IPS DF 6.9 (cell line): ENCODE measurements around the gene KRT3.

Experiments used
- DNase-seq: peaks from one replicate; pipeline ENCODE4 v3.0.0-alpha.2; 2013; ENCODE audit warnings: low read depth, low spot score
- H3K27ac ChIP-seq: one replicate; pipeline ENCODE4 v1.5.1; 2013; ENCODE audit warnings: low read length, control low read depth
- H3K27me3 ChIP-seq: 2 replicates; pipeline ENCODE4 v1.6.1; 2013; ENCODE audit warnings: mild to moderate bottlenecking, low read length; ENCODE audit not compliant: control insufficient read depth, insufficient read depth
- H3K36me3 ChIP-seq: 2 replicates; pipeline ENCODE4 v1.6.1; 2013; ENCODE audit warnings: low read length; ENCODE audit not compliant: control insufficient read depth, insufficient read depth
- H3K4me1 ChIP-seq: 2 replicates; pipeline ENCODE4 v1.6.1; 2013; ENCODE audit warnings: low read length; ENCODE audit not compliant: control insufficient read depth, insufficient read depth
- H3K4me3 ChIP-seq: 2 replicates; pipeline ENCODE4 v1.5.1; 2013; ENCODE audit warnings: mild to moderate bottlenecking, low read length
- H3K9me3 ChIP-seq: 2 replicates; pipeline ENCODE4 v1.6.1; 2013; ENCODE audit warnings: low read length, inconsistent platforms; ENCODE audit not compliant: control insufficient read depth, insufficient read depth
- WGBS: extraction: QIAGEN DNeasy Blood & Tissue Kit; methylation state at CpG from one replicate; pipeline ENCODE4 v1.1.7; 2013; ENCODE audit warnings: mixed read lengths, missing lambda C conversion rate; ENCODE audit not compliant: insufficient read length, insufficient coverage; 5-methylcytosine and 5-hydroxymethylcytosine counted together

The KRT3 gene

DNA sequence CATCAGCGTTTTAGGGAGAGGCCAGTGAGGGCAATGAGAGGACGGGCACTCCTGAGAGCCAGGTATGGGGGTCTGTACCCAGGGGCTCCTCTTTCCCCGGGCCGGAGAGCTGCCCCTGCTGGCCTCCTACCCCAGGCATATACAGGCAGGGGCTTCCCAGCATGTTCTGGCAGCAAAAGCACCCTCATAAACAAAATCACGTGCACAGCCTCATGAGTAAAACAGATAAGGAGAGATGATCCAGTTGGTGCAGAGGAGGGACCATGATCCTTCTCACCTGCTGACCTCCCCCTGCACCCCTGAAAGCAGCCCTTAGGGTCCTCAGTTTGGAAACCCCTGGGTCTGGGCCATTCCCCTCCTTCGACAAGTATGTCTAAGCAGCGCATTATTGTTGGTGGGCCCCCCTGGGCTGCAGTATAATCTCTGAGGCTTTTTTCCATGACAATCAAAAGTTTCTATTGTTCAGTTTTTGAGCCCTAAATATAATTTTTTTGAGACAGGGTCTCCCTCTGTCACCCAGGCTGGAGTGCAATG, 23.0 kb upstream of the KRT3 start:
- H3K4me1 ChIP-seq = no peaks in the 10 kb centered on the region
- no CpG with 5 or more reads among the region's 7 CpGs for WGBS
- no peak overlapping the region for H3K27ac ChIP-seq
- H3K9me3 ChIP-seq = no peaks in the 10 kb centered on the region
- DNase-seq = no peak
- H3K27me3 ChIP-seq = no peaks in the 10 kb centered on the region
- no peaks in the 10 kb centered on the region for H3K36me3 ChIP-seq
- no peak overlapping the region for H3K4me3 ChIP-seq

DNA sequence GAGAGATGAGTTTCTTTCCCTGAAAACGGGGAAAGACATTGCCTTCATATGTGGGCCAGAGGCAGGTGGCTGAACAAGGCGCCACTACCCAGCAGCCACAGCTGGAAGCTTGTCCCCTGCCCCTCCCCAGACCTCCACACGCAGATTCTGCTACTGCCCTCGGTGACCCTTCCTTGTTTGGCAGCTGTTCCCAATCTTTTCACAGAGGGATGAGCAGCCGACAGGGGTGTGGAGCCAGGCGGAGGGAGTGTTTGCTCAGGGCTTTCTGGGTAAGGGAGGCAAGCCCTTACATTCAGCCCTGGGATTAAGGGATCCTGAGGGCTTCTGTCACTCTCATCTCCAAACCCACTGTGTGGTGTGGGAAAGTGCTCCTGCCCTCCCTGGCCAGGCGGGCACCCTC, 22.5 kb upstream of the KRT3 start:
- H3K36me3 ChIP-seq = no peaks in the 10 kb centered on the region
- H3K4me3 ChIP-seq = no peak overlapping the region
- no peak for DNase-seq
- no peaks in the 10 kb centered on the region for H3K27me3 ChIP-seq
- H3K9me3 ChIP-seq = no peaks in the 10 kb centered on the region
- H3K4me1 ChIP-seq = no peaks in the 10 kb centered on the region
- WGBS = no CpG with 5 or more reads among the region's 7 CpGs
- H3K27ac ChIP-seq = no peak overlapping the region

DNA sequence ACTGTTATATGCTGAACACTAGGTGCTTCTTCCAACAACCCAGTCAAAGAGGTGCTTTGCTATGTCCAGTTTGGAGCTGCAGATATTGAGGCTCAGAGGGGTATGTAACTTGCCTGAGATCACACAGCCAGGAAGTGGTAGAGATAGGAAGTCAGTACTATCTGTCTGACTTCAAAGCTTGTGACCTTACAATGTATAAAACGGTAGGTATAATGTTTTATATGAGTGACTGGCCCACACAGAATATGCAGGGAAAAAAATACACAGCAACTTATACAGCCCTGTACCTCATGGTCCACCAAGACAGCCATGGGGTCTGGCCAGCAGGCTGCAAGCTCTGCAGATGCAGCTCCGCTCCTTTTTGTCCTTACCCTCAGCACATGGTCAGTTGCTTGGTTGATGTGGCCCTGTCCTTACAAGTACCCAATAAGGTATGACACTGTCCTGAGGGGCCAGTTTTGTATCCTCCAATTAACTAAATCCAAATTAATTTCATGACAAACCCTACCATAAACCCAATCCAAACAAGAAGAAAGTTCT, 21.9 kb upstream of the KRT3 start:
- no peaks in the 10 kb centered on the region for H3K4me1 ChIP-seq
- H3K27me3 ChIP-seq = no peaks in the 10 kb centered on the region
- H3K36me3 ChIP-seq = no peaks in the 10 kb centered on the region
- H3K27ac ChIP-seq = no peak overlapping the region
- no peak for DNase-seq
- no CpG with 5 or more reads among the region's 2 CpGs for WGBS
- H3K9me3 ChIP-seq = no peaks in the 10 kb centered on the region
- no peak overlapping the region for H3K4me3 ChIP-seq

DNA sequence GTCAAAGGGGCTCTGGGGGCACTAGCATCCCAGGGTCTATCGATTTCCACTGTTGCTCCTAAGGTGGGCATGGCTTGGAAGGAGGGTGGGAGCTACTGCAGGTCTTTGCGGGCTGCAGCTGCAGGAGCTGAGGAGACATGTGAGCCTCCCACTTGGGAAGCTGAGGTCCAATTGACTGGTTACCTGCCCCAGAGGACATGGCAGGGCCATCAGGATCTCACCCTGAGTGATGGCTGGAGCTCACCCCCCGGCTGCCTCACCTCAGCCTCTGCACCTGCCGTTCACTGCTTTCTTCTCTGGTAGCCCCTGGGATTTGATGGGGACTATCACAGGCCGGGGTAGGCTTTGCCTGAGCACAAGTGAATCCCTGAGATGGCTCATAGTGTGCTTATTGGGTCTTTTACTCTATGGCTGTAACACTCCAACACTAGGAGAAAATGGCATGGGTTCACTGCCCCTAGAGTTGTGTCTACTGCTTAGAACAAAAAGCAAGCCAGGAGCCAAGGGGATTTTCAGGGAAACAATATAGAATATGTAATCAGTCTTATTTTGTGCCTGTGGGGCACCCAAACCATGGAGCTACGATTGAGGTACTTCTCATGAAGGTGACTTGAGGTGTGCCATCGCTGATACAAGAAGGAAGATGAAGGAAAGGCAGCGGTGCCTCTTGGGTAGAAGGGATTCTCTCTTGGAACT, 21.2 kb upstream of the KRT3 start:
- no peaks in the 10 kb centered on the region for H3K27me3 ChIP-seq
- no peaks in the 10 kb centered on the region for H3K4me1 ChIP-seq
- no peak overlapping the region for H3K27ac ChIP-seq
- no peaks in the 10 kb centered on the region for H3K9me3 ChIP-seq
- no peaks in the 10 kb centered on the region for H3K36me3 ChIP-seq
- no peak overlapping the region for H3K4me3 ChIP-seq
- no peak for DNase-seq
- WGBS = no CpG with 5 or more reads among the region's 8 CpGs

DNA sequence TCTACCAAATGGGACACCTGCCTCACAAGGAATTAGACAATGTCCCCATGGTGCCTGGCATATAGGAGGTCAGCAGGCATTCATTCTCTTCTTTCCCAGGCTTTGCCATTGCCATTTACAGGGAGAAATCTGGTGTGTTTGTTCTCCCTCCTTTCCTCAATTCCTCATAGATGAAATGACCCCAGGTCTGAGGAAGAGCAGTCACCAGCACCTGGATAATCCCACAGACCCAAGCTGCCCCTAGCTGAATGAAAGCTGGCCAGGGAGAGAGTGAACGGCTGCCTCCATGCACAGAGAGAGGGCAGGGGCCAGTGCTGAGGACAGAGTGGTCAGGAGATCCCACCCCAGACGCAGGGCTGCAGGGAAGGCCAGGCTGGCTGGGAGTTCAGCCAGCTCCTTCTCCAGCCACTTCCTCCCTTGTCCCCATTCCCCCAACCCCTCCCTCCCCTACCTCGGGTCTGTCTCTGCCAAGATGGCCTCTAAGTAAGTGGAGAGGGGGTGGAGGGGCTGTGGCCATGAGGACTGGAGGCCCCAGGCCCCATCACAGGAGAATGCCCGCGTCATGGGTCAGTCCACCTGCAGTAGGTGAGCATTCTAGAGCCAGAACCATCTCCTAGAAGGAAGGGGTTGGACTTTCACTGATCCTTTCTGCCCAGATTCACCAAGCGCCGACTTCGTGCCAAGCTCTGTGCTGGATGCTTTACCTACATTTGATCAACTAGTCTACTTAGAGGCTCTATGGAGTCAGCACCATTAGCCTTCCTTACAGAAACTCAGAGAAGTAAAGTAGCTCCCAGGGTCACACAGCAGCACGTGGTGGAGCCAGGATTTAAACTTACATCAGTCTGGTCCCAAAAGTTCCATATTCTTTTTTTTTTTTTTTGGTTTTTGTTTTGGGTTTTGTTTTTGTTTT, 20.0 kb upstream of the KRT3 start:
- Histone ChIP-seq H3K36me3 (no peaks in the 10 kb centered on the region), H3K4me3 (no peak overlapping the region), H3K4me1 (no peaks in the 10 kb centered on the region), H3K27ac (no peak overlapping the region), H3K27me3 (no peaks in the 10 kb centered on the region), H3K9me3 (no peaks in the 10 kb centered on the region)
- no peak for DNase-seq
- WGBS = no CpG with 5 or more reads among the region's 9 CpGs

DNA sequence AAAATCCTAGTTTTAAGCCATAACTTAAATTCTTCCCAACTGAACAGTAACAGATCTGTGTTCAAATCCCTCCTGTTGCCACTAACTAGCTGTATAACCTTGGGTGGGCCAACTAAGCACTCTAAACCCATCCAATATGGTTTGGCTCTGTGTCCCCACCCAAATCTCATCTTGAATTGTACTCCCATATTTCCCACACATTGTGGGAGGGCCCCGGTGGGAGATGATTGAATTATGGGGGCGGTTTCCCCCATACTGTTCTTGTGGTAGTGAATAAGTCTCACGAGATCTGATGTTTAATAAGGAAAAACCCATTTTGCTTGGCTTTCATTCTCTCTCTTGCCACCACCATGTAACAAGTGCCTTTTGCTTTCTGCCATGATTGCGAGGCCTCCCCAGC, 19.2 kb upstream of the KRT3 start:
- no CpG with 5 or more reads among the region's 4 CpGs for WGBS
- H3K4me3 ChIP-seq = no peak overlapping the region
- no peak overlapping the region for H3K27ac ChIP-seq
- H3K27me3 ChIP-seq = no peaks in the 10 kb centered on the region
- H3K36me3 ChIP-seq = no peaks in the 10 kb centered on the region
- no peaks in the 10 kb centered on the region for H3K9me3 ChIP-seq
- no peak for DNase-seq
- no peaks in the 10 kb centered on the region for H3K4me1 ChIP-seq

DNA sequence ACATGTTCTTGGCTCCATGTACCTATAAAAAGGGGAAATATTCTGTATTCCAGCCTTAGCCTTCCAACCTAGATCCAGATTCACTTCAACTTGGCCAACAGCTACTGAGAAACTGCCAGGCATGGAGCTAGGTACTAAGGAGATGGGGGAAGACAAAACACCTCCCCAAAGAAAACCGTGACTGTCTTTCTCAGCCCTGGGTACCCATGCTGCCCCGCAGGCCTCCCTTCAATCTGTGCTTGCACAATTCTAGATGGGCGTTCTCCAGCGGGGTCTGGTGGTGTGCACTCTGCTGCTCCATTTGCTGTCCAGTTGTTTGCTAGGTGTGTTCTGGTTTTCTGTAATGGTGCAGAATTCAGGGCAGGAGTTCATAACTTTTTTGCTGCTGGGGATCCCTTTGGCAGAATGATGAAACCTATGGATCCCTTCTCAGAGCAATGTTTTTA, 18.8 kb upstream of the KRT3 start:
- Histone ChIP-seq H3K4me1 (no peaks in the 10 kb centered on the region), H3K27ac (no peak overlapping the region), H3K36me3 (no peaks in the 10 kb centered on the region), H3K27me3 (no peaks in the 10 kb centered on the region), H3K4me3 (no peak overlapping the region), H3K9me3 (no peaks in the 10 kb centered on the region)
- no peak for DNase-seq
- no CpG with 5 or more reads among the region's 4 CpGs for WGBS

DNA sequence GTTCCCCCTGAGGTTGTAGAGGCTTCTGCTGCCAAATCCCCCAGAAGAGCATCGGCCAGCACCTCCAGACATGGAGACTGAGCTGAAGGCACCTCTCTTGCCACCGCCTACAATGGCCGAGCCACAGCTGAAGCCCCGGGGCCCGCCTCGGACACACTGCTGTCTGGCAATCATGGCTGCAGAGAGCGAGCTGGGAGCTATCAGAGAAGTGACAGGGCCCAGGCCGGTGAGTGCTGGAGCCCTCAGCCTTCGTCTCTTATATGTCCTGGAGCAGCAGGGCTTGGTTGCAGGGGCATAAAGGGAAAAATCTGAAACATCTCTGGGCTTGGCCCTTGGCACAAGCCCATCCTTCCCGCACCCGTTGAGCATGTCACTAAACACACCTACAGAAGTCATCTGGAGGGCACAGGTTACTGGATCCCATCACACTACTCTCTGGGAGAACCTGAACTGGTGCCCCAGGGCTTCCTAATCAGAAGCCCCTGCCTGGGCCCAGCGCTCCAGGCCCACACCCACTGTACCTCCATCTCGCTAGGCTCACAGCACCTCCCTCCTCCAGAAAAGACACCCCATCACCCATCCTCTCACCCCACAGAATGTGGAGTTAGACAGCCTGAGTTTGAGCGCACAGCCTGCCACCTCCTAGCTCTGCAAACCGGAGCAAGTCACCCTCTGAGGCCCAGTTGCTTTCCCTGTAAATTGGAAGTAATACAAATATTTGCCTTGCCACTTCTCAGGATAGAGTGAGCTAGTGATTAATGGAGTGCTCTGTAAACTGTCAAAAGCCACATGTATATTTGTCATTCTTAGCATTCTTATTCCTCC, 18.2 kb upstream of the KRT3 start, which contains the start of gene KRT4:
Gene KRT4 (minus strand): TSS at position 232 of the 825 bp plus-strand sequence. CDS start 58 bp downstream, at position 174.
- Histone ChIP-seq H3K27ac (no peak within 1 kb of the TSS), H3K36me3 (no peaks in the 10 kb centered on the region), H3K4me3 (no peak within 1 kb of the TSS), H3K27me3 (no peaks in the 10 kb centered on the region), H3K4me1 (no peaks in the 10 kb centered on the region), H3K9me3 (no peaks in the 10 kb centered on the region)
- WGBS = no CpG with 5 or more reads among the region's 15 CpGs
- DNase-seq = no peak

DNA sequence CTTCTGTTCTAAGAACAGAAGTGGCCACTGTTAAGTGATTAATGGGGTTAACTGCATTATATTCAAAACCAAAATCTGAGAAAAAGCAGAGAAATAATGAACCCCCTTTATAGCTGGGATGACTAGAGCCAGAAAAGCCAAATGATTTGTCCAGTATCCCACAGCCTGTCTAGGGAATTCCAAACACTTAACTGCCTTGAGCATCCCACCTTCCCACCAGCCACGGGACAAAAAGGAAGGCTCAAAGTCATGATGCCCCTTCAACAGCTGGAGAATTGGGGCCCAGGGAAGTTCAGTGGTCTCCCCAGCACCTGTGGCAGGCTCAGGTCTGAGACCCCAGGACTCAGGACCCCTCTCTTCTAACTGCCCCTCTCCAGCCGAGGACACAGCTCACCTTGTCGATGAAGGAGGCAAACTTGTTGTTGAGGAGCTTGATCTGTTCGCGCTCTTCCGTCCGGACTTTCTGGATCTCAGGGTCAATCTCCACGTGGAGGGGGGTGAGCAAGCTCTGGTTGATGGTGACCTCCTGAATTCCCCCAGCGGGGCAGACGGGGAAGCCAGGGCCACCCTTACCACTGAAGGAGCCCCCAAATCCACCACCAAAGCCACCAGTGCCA, 17.4 kb upstream of the KRT3 start:
- H3K4me3 ChIP-seq = no peak overlapping the region
- no peaks in the 10 kb centered on the region for H3K36me3 ChIP-seq
- no peak for DNase-seq
- no CpG with 5 or more reads among the region's 10 CpGs for WGBS
- no peaks in the 10 kb centered on the region for H3K27me3 ChIP-seq
- no peaks in the 10 kb centered on the region for H3K9me3 ChIP-seq
- H3K4me1 ChIP-seq = no peaks in the 10 kb centered on the region
- H3K27ac ChIP-seq = no peak overlapping the region
